ENCODE measurements around the gene MMP11. TPM values are rescaled to one million over a fixed set of nuclear protein-coding genes. Genes with fewer than 3 reads are reported as not detected.

The MMP11 gene
- total and polyA plus RNA-seq, 2 experiments from 2014 or later, result 25.2 to 36.2 TPM

DNA sequence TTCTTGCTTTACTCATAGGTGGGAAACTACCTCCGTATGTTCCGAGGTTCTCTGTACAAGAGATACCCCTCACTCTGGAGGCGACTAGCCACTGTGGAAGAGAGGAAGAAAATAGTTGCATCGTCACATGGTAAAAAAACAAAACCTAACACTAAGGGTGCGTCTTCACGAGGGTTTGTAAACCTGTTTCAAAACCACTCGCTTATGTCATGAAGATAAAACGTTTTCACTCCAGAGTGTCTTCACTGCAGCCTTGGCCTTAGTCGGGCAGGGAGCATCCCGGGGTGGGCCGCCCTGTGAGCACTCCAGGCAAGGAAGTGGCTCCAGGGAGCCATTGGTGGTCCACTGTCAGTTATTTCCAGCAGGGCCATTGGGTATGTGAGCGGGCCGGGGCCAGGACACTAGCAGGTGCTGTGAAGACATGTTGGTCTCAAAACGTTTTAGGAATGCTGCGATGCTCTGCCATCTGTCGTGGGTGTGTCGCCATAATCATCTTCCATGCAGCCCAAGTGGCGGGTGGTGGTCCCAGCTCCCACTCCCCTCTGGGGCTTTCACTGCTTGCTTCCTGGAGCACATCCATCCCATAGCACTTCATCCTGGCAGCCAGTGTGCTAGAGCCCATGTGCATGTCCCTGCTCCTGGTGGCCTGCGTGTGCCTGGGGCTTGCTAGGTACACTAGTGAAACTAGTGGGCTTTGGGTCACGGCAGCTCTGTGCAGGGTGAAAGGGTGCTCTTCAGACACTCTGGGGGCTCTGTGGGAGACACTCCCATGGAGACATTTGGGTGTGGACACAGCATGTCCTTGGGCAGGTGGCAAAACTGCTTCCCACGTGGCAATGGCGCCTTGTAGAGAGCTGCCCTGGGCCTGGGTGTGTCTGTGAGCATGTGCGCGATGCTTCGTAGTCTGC is 19.3 kb downstream of the MMP11 start:
- Histone ChIP-seq H3K36me3 (replicated peaks; ENCODE audit: insufficient read depth, low read depth) (no peaks in the 10 kb centered on the region), H4K20me1 (ENCODE audit: insufficient read depth, poor library complexity, severe bottlenecking) (peaks cover 57% of the 10 kb centered on the region), H3K9me3 (ENCODE audit: low read depth) (no peaks in the 10 kb centered on the region), H3K27me3 (no peaks in the 10 kb centered on the region), H3K4me3 (no peak overlapping the region), H3K27ac (peak overlapping the region; percentile 78), H3K9me2 (replicated peaks; ENCODE audit: insufficient read depth) (no peaks in the 10 kb centered on the region), H3K79me2 (peaks cover 79% of the 10 kb centered on the region), H2AFZ (no peak overlapping the region), H3K4me1 (ENCODE audit: insufficient read depth) (peaks cover 47% of the 10 kb centered on the region), H3K4me2 (peak overlapping the region; percentile 12)
- TF ChIP-seq, protein P1, sequence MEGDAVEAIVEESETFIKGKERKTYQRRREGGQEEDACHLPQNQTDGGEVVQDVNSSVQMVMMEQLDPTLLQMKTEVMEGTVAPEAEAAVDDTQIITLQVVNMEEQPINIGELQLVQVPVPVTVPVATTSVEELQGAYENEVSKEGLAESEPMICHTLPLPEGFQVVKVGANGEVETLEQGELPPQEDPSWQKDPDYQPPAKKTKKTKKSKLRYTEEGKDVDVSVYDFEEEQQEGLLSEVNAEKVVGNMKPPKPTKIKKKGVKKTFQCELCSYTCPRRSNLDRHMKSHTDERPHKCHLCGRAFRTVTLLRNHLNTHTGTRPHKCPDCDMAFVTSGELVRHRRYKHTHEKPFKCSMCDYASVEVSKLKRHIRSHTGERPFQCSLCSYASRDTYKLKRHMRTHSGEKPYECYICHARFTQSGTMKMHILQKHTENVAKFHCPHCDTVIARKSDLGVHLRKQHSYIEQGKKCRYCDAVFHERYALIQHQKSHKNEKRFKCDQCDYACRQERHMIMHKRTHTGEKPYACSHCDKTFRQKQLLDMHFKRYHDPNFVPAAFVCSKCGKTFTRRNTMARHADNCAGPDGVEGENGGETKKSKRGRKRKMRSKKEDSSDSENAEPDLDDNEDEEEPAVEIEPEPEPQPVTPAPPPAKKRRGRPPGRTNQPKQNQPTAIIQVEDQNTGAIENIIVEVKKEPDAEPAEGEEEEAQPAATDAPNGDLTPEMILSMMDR (IDR thresholded peaks at IDR 0.05; ENCODE audit: poor library complexity), result no peak
- TF ChIP-seq EZH2phosphoT487 (IDR thresholded peaks at IDR 0.05; ENCODE audit: low read depth, severe bottlenecking, unreplicated experiment) (no peak), EZH2 (IDR thresholded peaks at IDR 0.05; ENCODE audit: borderline replicate concordance) (no peak)
- DNase-seq (ENCODE audit: low spot score), result no peak
- WGBS (ENCODE audit: low lambda C conversion rate, missing lambda C conversion rate), result 77% methylated on average over 25 of the region's 25 CpGs

DNA sequence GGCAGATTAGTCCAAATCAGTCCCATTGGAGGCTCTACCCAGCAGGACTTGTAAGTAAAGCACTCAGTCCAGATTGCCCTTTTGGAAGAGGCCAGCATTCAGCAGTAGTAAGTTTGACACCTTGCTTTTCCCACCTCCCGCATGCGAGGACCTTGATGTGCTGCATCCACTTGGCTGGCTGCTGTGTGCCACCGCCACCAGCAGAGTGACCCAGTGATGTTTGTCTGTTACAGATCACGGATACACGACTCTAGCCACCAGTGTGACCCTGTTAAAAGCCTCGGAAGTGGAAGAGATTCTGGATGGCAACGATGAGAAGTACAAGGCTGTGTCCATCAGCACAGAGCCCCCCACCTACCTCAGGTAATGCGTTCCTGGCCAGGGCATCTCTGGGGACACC is 20.7 kb downstream of the MMP11 start:
- Histone ChIP-seq H4K20me1 (ENCODE audit: insufficient read depth, poor library complexity, severe bottlenecking) (peaks cover 47% of the 10 kb centered on the region), H3K4me2 (no peak overlapping the region), H3K9me2 (replicated peaks; ENCODE audit: insufficient read depth) (no peaks in the 10 kb centered on the region), H3K79me2 (peaks cover 75% of the 10 kb centered on the region), H2AFZ (no peak overlapping the region), H3K27me3 (no peaks in the 10 kb centered on the region), H3K4me1 (ENCODE audit: insufficient read depth) (peaks cover 42% of the 10 kb centered on the region), H3K9me3 (ENCODE audit: low read depth) (no peaks in the 10 kb centered on the region), H3K36me3 (replicated peaks; ENCODE audit: insufficient read depth, low read depth) (no peaks in the 10 kb centered on the region), H3K4me3 (no peak overlapping the region), H3K27ac (no peak overlapping the region)
- no peak for DNase-seq (ENCODE audit: low spot score)
- no peak for TF ChIP-seq EZH2 (IDR thresholded peaks at IDR 0.05; ENCODE audit: borderline replicate concordance)
- TF ChIP-seq, protein P1 (IDR thresholded peaks at IDR 0.05; ENCODE audit: poor library complexity), result no peak
- no peak for TF ChIP-seq EZH2phosphoT487 (IDR thresholded peaks at IDR 0.05; ENCODE audit: low read depth, severe bottlenecking, unreplicated experiment)
- WGBS (ENCODE audit: low lambda C conversion rate, missing lambda C conversion rate), result 91% methylated on average over 8 of the region's 8 CpGs

DNA sequence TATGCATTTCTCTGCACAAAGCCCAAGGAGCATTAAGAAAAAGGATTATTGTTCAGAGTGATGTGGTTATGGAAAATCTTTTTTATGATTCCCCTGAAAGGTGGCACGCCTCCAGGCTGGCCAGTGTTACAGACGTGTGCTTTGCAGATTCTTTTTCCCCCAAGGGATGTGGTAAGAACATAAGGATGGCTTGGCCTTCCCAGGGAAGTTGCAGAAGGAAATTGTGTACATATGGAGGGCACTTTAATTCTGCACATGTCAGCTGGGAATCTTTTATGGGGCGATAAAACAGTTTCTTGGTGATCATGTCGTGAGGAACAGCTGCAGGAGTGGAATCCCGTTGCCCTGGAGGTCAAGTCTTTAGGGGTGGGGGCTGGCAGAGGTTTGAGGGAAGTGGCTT is 23.8 kb downstream of the MMP11 start:
- Histone ChIP-seq H3K4me1 (ENCODE audit: insufficient read depth) (peaks cover 10% of the 10 kb centered on the region), H3K4me2 (no peak overlapping the region), H3K9me3 (ENCODE audit: low read depth) (no peaks in the 10 kb centered on the region), H3K9me2 (replicated peaks; ENCODE audit: insufficient read depth) (no peaks in the 10 kb centered on the region), H3K4me3 (no peak overlapping the region), H4K20me1 (ENCODE audit: insufficient read depth, poor library complexity, severe bottlenecking) (peaks cover 21% of the 10 kb centered on the region), H3K27ac (peak overlapping the region; percentile 90), H3K27me3 (no peaks in the 10 kb centered on the region), H2AFZ (no peak overlapping the region), H3K79me2 (peaks cover 44% of the 10 kb centered on the region), H3K36me3 (replicated peaks; ENCODE audit: insufficient read depth, low read depth) (no peaks in the 10 kb centered on the region)
- no peak for TF ChIP-seq EZH2phosphoT487 (IDR thresholded peaks at IDR 0.05; ENCODE audit: low read depth, severe bottlenecking, unreplicated experiment)
- DNase-seq (ENCODE audit: low spot score), result peak; percentile 60
- WGBS (ENCODE audit: low lambda C conversion rate, missing lambda C conversion rate), result 56% methylated on average over 5 of the region's 5 CpGs
